GM23248 (cell line): ENCODE results near the gene PPP1R13B. TPM values are rescaled to one million over a fixed set of nuclear protein-coding genes. Genes with fewer than 3 reads are reported as not detected.
A peak's percentile ranks its signal among the peaks of the same experiment; 100 is the strongest.

Experiments
- DNase-seq: peaks from one replicate; pipeline ENCODE4 v3.0.0-alpha.2; 2015
- H2AFZ ChIP-seq: fragments of 200-600 bp; sonication (generic); 2 replicates; pipeline ENCODE4 v1.6.1; 2016; ENCODE audit warnings: antibody characterized with exemption
- H3F3A ChIP-seq: fragments of 200-600 bp; sonication (generic); 2 replicates; pipeline ENCODE4 v1.6.1; 2016; ENCODE audit warnings: mild to moderate bottlenecking, antibody characterized with exemption, mixed run types; ENCODE audit not compliant: insufficient read depth
- H3K27ac ChIP-seq: fragments of 200-600 bp; sonication (generic); 2 replicates; pipeline ENCODE4 v1.5.1; 2016; ENCODE audit warnings: mild to moderate bottlenecking
- H3K27me3 ChIP-seq: fragments of 200-600 bp; sonication (generic); replicated peaks from 2 replicates; pipeline ENCODE4 v1.6.1; 2016; ENCODE audit warnings: mild to moderate bottlenecking; ENCODE audit not compliant: insufficient read depth
- H3K36me3 ChIP-seq: fragments of 200-600 bp; sonication (generic); 2 replicates; pipeline ENCODE4 v1.6.1; 2016; ENCODE audit warnings: low read depth, mild to moderate bottlenecking
- H3K4me1 ChIP-seq: fragments of 200-600 bp; sonication (generic); 2 replicates; pipeline ENCODE4 v1.6.1; 2016; ENCODE audit warnings: mild to moderate bottlenecking; ENCODE audit not compliant: insufficient read depth
- H3K4me2 ChIP-seq: fragments of 200-600 bp; sonication (generic); one replicate; pipeline ENCODE4 v1.6.1; 2016; ENCODE audit warnings: mild to moderate bottlenecking; ENCODE audit not compliant: unreplicated experiment
- H3K4me3 ChIP-seq: fragments of 200-600 bp; sonication (generic); 2 replicates; pipeline ENCODE4 v1.5.1; 2016; ENCODE audit warnings: mild to moderate bottlenecking
- H3K79me2 ChIP-seq: fragments of 200-600 bp; sonication (generic); 2 replicates; pipeline ENCODE4 v1.6.1; 2016; ENCODE audit warnings: mild to moderate bottlenecking; ENCODE audit not compliant: insufficient read depth
- H3K9ac ChIP-seq: fragments of 200-600 bp; sonication (generic); 2 replicates; pipeline ENCODE4 v1.6.1; 2016; ENCODE audit warnings: mild to moderate bottlenecking
- H3K9me2 ChIP-seq: fragments of 200-600 bp; sonication (generic); 2 replicates; pipeline ENCODE4 v1.6.1; 2016; ENCODE audit warnings: mixed run types, mild to moderate bottlenecking, moderate library complexity; ENCODE audit not compliant: insufficient read depth
- H3K9me3 ChIP-seq: fragments of 200-600 bp; sonication (generic); one replicate; pipeline ENCODE4 v1.6.1; 2017; ENCODE audit warnings: low read depth
- H4K20me1 ChIP-seq: fragments of 200-600 bp; sonication (generic); 2 replicates; pipeline ENCODE4 v1.6.0; 2016; ENCODE audit not compliant: insufficient read depth
- EZH2 ChIP-seq: fragments of 200-600 bp; sonication (generic); IDR thresholded peaks from 2 replicates; pipeline ENCODE4 v1.6.1; 2018; ENCODE audit warnings: antibody characterized with exemption, mild to moderate bottlenecking; ENCODE audit not compliant: insufficient read depth, poor library complexity, severe bottlenecking
- EZH2phosphoT487 ChIP-seq: fragments of 200-600 bp; sonication (generic); IDR thresholded peaks from 2 replicates; pipeline ENCODE4 v1.6.1; 2018; ENCODE audit warnings: antibody characterized with exemption, moderate library complexity, mild to moderate bottlenecking, low read depth; ENCODE audit not compliant: insufficient read depth
- WGBS, 2 experiments: methylation state at CpG; one replicate each; pipeline ENCODE4 v1.1.6; 2015 to 2017; ENCODE audit warnings: low lambda C conversion rate in 2 of 2, low coverage in 1 of 2; ENCODE audit errors: missing lambda C conversion rate in 2 of 2; 5-methylcytosine and 5-hydroxymethylcytosine counted together
- in situ Hi-C: fragments of 300-500 bp; cut with MboI; formaldehyde crosslinking; loops from 2 replicates; pipeline ENCODE4 v1.15.0; 2020
- polyA plus RNA-seq: library from polyadenylated mRNA; unstranded; fragments of >200 nt; fragmentation: Nextera tagmentation; extraction: Ambion mirVana; gene quantifications from 2 replicates; pipeline ENCODE4 v1.2.1, GENCODE V29; 2016
- total RNA-seq: library from RNA; depleted of rRNA; stranded (reverse); fragments of >200 nt; shearing (Covaris generic); gene quantifications from 2 replicates; pipeline ENCODE4 v1.2.3, GENCODE V29; 2014

PPP1R13B gene
- total and polyA plus RNA-seq, 2 experiments from 2014 or later, result 2.0 to 4.6 TPM

- 84 to 85% methylated on average over 13 of the region's 13 CpGs for WGBS, 2 experiments
Measured at GRCh38 chr14:103849151-103849886, 1.9 kb upstream of the PPP1R13B start.

GRCh38 chr14:103848175-103849077 is 1.1 kb upstream of the PPP1R13B start:
- H3K79me2 ChIP-seq, result peaks cover 6% of the 10 kb centered on the region; the same call in 1 of the 2 replicates
- H3K9me2 ChIP-seq, result no peaks in the 10 kb centered on the region
- H3K27ac ChIP-seq, result no peak overlapping the region
- no peaks in the 10 kb centered on the region for H3K9me3 ChIP-seq
- in situ Hi-C loops, result no loop called here
- 14% methylated on average over 43 to 49 of the region's 57 CpGs for WGBS, 2 experiments
- H3K4me2 ChIP-seq, result peak overlapping the region; percentile 82
- no peaks in the 10 kb centered on the region for H3F3A ChIP-seq
- peak overlapping the region; percentile 90 for H3K4me3 ChIP-seq
- peak; percentile 46 for DNase-seq
- H3K4me1 ChIP-seq, result no peaks in the 10 kb centered on the region; the same call in 1 of the 2 replicates
- peak overlapping the region; percentile 63; the same call in 1 of the 2 replicates for H3K9ac ChIP-seq
- H3K27me3 ChIP-seq, result no peaks in the 10 kb centered on the region
- peak overlapping the region; percentile 87 for H2AFZ ChIP-seq
- TF ChIP-seq EZH2, result no peak
- no peak for TF ChIP-seq EZH2phosphoT487
- H4K20me1 ChIP-seq, result no peaks in the 10 kb centered on the region
- no peaks in the 10 kb centered on the region for H3K36me3 ChIP-seq

More at GRCh38 chr14:103849151-103849886, 1.9 kb upstream of the PPP1R13B start:
- no peak overlapping the region for H2AFZ ChIP-seq
- 0 out of 2 replicates have a peak, but pooled peaks cover 2% of the 10 kb centered on the region for H3K79me2 ChIP-seq
- H3K9ac ChIP-seq, result no peak overlapping the region
- no peaks in the 10 kb centered on the region; the same call in 1 of the 2 replicates for H3K4me1 ChIP-seq
- in situ Hi-C loops, result no loop called here
- no peak overlapping the region for H3K4me2 ChIP-seq
- no peaks in the 10 kb centered on the region for H3K9me3 ChIP-seq
- H4K20me1 ChIP-seq, result no peaks in the 10 kb centered on the region
- H3K27me3 ChIP-seq, result no peaks in the 10 kb centered on the region
- no peaks in the 10 kb centered on the region for H3K9me2 ChIP-seq
- H3F3A ChIP-seq, result no peaks in the 10 kb centered on the region
- no peak overlapping the region for H3K4me3 ChIP-seq
- TF ChIP-seq EZH2 (no peak), EZH2phosphoT487 (no peak)
- no peak overlapping the region for H3K27ac ChIP-seq
- DNase-seq, result no peak
- H3K36me3 ChIP-seq, result no peaks in the 10 kb centered on the region

DNA sequence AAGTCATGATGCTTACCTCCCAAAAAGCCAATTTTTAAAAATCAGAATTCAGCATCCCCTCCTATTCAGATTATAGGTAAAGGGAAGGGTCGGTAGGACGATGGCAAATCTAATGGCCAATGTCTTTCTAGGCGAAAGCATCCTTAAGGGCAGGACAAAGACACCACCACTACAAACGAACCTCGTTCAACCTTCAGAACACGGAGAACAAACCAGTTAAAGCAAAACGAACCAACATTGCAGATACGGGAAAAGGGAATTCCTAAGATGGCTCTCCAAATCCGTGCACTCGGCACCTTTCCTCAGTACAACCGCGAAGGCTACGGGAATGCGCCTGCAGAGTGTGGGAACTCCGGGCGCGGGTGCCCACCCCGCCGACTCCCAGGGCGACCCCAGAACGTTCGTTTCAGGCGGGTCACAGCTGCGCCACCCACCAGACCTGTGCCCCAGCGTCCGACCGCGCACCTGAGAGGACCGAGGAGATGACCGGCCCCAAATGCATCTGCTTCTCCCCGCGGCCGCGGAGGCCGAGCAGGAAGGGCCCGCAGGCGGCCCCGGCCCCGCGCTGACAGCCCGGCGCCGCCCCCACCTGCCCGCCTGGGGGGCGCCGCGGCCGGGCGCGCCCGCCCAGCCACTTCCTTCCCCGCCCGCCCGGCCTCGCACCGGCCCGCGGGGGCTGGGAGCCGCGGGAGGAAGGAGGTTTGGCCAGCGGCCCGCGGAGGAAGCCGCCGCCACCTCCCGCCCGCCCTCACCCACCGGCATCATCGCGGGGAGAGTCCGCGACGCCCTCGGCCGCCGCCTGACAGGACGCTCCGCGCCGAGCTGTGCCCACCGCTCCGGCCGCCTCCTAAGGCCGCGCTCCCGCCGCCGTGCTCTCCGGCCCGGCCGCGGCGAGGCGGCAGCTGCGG is 578 bp downstream of the PPP1R13B start:
- no peaks in the 10 kb centered on the region for H4K20me1 ChIP-seq
- in situ Hi-C loops, result no loop called here
- 4 to 5% methylated on average over 20 to 56 of the region's 95 CpGs for WGBS, 2 experiments
- H3K4me2 ChIP-seq, result peak overlapping the region; percentile 69
- H2AFZ ChIP-seq, result peak overlapping the region; percentile 90
- peak overlapping the region; percentile 90 for H3K4me3 ChIP-seq
- H3K9me2 ChIP-seq, result no peaks in the 10 kb centered on the region
- DNase-seq, result peak; percentile 63
- peaks cover 12% of the 10 kb centered on the region; the same call in 1 of the 2 replicates for H3K79me2 ChIP-seq
- H3F3A ChIP-seq, result no peaks in the 10 kb centered on the region
- no peaks in the 10 kb centered on the region for H3K9me3 ChIP-seq
- no peak for TF ChIP-seq EZH2
- no peak for TF ChIP-seq EZH2phosphoT487
- H3K27me3 ChIP-seq, result no peaks in the 10 kb centered on the region
- no peaks in the 10 kb centered on the region for H3K36me3 ChIP-seq
- no peaks in the 10 kb centered on the region; the same call in 1 of the 2 replicates for H3K4me1 ChIP-seq
- no peak overlapping the region for H3K27ac ChIP-seq
- H3K9ac ChIP-seq, result peak overlapping the region; percentile 66
